ENCODE results near the gene SORBS2. TPM values are rescaled to one million over a fixed set of nuclear protein-coding genes. Genes with fewer than 3 reads are reported as not detected.

Gene SORBS2
- total RNA-seq, 4 donors from 2014 or later = 821 to 1,626 (median 1,353) TPM

- H3K4me1 ChIP-seq = peaks cover 35 to 47% (median 41%) of the 10 kb centered on the region in 4 donors
- H3K36me3 ChIP-seq = no peaks in the 10 kb centered on the region
- intact Hi-C loops (cut with DNase I) = no loop called here
- 87% methylated on average over 7 of the region's 7 CpGs for WGBS
- H3K9me3 ChIP-seq = no peaks in the 10 kb centered on the region
- no peak overlapping the region for H3K4me3 ChIP-seq
- no peaks in the 10 kb centered on the region for H3K27me3 ChIP-seq
- H3K27ac ChIP-seq (replicated peaks in 1 of 4) = peak overlapping the region in 2 of 4 donors; percentile 79 to 80
- TF ChIP-seq CTCF (IDR thresholded peaks at IDR 0.05) (no peak), POLR2AphosphoS5 (IDR thresholded peaks at IDR 0.05) (no peak), POLR2A (IDR thresholded peaks at IDR 0.05; ENCODE audit: low read depth) (no peak), EP300 (IDR thresholded peaks at IDR 0.05) (no peak)
- no peak for DNase-seq (ENCODE audit: extremely low spot score)
Measured at GRCh38 chr4:185836241-185837084, 24.5 kb upstream of the SORBS2 start.

- H3K4me3 ChIP-seq = no peak overlapping the region
- DNase-seq (ENCODE audit: extremely low spot score) = no peak
- 85% methylated on average over 6 of the region's 6 CpGs for WGBS
- TF ChIP-seq POLR2AphosphoS5 (IDR thresholded peaks at IDR 0.05) (no peak), CTCF (IDR thresholded peaks at IDR 0.05) (no peak), POLR2A (IDR thresholded peaks at IDR 0.05; ENCODE audit: low read depth) (no peak)
- no peaks in the 10 kb centered on the region for H3K36me3 ChIP-seq
- peak overlapping the region in 1 of 4 donors; percentile 80 for H3K27ac ChIP-seq (replicated peaks in 1 of 4)
- intact Hi-C loops (cut with DNase I) = no loop called here
- no peaks in the 10 kb centered on the region for H3K9me3 ChIP-seq
- H3K4me1 ChIP-seq = peaks cover 35 to 47% (median 41%) of the 10 kb centered on the region in 4 donors
- H3K27me3 ChIP-seq = no peaks in the 10 kb centered on the region
Measured at GRCh38 chr4:185835814-185836213, 23.8 kb upstream of the SORBS2 start.

- intact Hi-C loops (cut with DNase I) = no loop called here
- 91% methylated on average over 4 of the region's 4 CpGs for WGBS
- H3K4me3 ChIP-seq = no peak overlapping the region
Measured at GRCh38 chr4:185835336-185835735, 23.3 kb upstream of the SORBS2 start.

GRCh38 chr4:185834778-185835177 is 22.8 kb upstream of the SORBS2 start:
- 94% methylated on average over 6 of the region's 6 CpGs for WGBS
- intact Hi-C loops (cut with DNase I) = no loop called here
- TF ChIP-seq CTCF (IDR thresholded peaks at IDR 0.05) = no peak
- TF ChIP-seq POLR2A (IDR thresholded peaks at IDR 0.05; ENCODE audit: low read depth) = no peak
- no peak for TF ChIP-seq EP300 (IDR thresholded peaks at IDR 0.05)
- no peak for TF ChIP-seq POLR2AphosphoS5 (IDR thresholded peaks at IDR 0.05)

More at GRCh38 chr4:185835336-185835735, 23.3 kb upstream of the SORBS2 start:
- H3K36me3 ChIP-seq = no peaks in the 10 kb centered on the region
- no peaks in the 10 kb centered on the region for H3K9me3 ChIP-seq
- no peak overlapping the region for H3K27ac ChIP-seq (replicated peaks in 1 of 4)
- no peaks in the 10 kb centered on the region for H3K27me3 ChIP-seq
- no peak for DNase-seq (ENCODE audit: extremely low spot score)
- TF ChIP-seq POLR2AphosphoS5 (IDR thresholded peaks at IDR 0.05) (no peak), POLR2A (IDR thresholded peaks at IDR 0.05; ENCODE audit: low read depth) (no peak), CTCF (IDR thresholded peaks at IDR 0.05) (no peak), EP300 (IDR thresholded peaks at IDR 0.05) (no peak)
- peaks cover 33 to 43% (median 38%) of the 10 kb centered on the region in 4 donors for H3K4me1 ChIP-seq

More at GRCh38 chr4:185834778-185835177, 22.8 kb upstream of the SORBS2 start:
- Histone ChIP-seq H3K4me3 (no peak overlapping the region), H3K27ac (replicated peaks in 1 of 4) (no peak overlapping the region), H3K27me3 (no peaks in the 10 kb centered on the region), H3K36me3 (no peaks in the 10 kb centered on the region), H3K4me1 (peaks cover 27 to 38% (median 33%) of the 10 kb centered on the region in 4 donors), H3K9me3 (no peaks in the 10 kb centered on the region)
- peak; percentile 31 for DNase-seq (ENCODE audit: extremely low spot score)
